ENCODE results near the gene TMC3. TPM values are rescaled to one million over a fixed set of nuclear protein-coding genes. Genes with fewer than 3 reads are reported as not detected.

TMC3 gene
- total RNA-seq, 1 donor from 2014 or later, result 0.13 TPM

GRCh38 chr15:81289910-81290309 lies 84.1 kb downstream of the TMC3 start:
- Mint-ChIP-seq H3K4me3 (no peak overlapping the region), H3K4me1 (peaks cover 2% of the 10 kb centered on the region), H3K27ac (no peak overlapping the region), H3K27me3 (ENCODE audit: insufficient read depth, low read depth) (peaks cover 9% of the 10 kb centered on the region), H3K36me3 (no peaks in the 10 kb centered on the region), H3K9me3 (no peaks in the 10 kb centered on the region)
- Histone ChIP-seq H3K4me3 (no peak overlapping the region), H3K4me1 (no peaks in the 10 kb centered on the region), H3K79me2 (ENCODE audit: low read depth) (no peaks in the 10 kb centered on the region), H4K20me1 (ENCODE audit: low read depth) (no peaks in the 10 kb centered on the region), H3K27me3 (no peaks in the 10 kb centered on the region), H3K36me3 (no peaks in the 10 kb centered on the region), H3K9ac (no peak overlapping the region), H3K9me3 (ENCODE audit: low read depth) (no peaks in the 10 kb centered on the region), H3F3A (ENCODE audit: low read depth) (no peaks in the 10 kb centered on the region), H3K27ac (no peak overlapping the region), H2AFZ (replicated peaks) (no peak overlapping the region), H3K4me2 (no peak overlapping the region)
- TF ChIP-seq EZH2 (IDR thresholded peaks at IDR 0.05) (no peak), CTCF (IDR thresholded peaks at IDR 0.05) (no peak), EZH2phosphoT487 (IDR thresholded peaks at IDR 0.05) (no peak)
- DNase-seq (ENCODE audit: low spot score), result no peak

DNA sequence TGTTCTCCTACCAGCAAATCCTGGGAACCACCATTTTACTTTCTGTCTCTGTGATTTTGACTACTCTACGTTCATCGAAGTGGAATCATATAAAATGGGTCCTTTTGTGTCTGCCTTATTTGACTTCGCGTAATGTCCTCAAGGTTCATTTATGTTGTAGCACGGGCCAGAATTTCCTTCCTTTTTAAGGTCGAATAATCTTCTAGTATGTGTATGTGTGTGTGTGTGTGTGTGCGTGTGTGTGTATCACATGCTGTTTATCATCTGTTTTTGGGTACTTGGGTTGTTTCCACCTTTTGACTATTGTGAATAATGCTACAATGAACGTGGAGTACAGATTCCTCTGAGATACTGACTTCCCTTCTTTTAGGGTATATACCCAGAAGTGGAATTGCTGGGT lies 85.4 kb downstream of the TMC3 start:
- H3F3A ChIP-seq (ENCODE audit: low read depth), result no peaks in the 10 kb centered on the region
- no peaks in the 10 kb centered on the region for H3K27me3 ChIP-seq
- no peaks in the 10 kb centered on the region for H4K20me1 ChIP-seq (ENCODE audit: low read depth)
- Mint-ChIP-seq H3K4me3 (no peak overlapping the region), H3K9me3 (no peaks in the 10 kb centered on the region), H3K4me1 (no peaks in the 10 kb centered on the region), H3K27ac (no peak overlapping the region), H3K36me3 (no peaks in the 10 kb centered on the region), H3K27me3 (ENCODE audit: insufficient read depth, low read depth) (peaks cover 4% of the 10 kb centered on the region)
- H3K27ac ChIP-seq, result no peak overlapping the region
- no peak overlapping the region for H3K4me2 ChIP-seq
- no peaks in the 10 kb centered on the region for H3K36me3 ChIP-seq
- no peaks in the 10 kb centered on the region for H3K9me3 ChIP-seq (ENCODE audit: low read depth)
- no peaks in the 10 kb centered on the region for H3K4me1 ChIP-seq
- H3K9ac ChIP-seq, result no peak overlapping the region
- no peak overlapping the region for H2AFZ ChIP-seq (replicated peaks)
- no peaks in the 10 kb centered on the region for H3K79me2 ChIP-seq (ENCODE audit: low read depth)
- no peak for DNase-seq (ENCODE audit: low spot score)
- no peak for TF ChIP-seq EZH2 (IDR thresholded peaks at IDR 0.05)
- no peak for TF ChIP-seq EZH2phosphoT487 (IDR thresholded peaks at IDR 0.05)
- no peak for TF ChIP-seq CTCF (IDR thresholded peaks at IDR 0.05)
- no peak overlapping the region for H3K4me3 ChIP-seq

- Histone ChIP-seq H3K9me3 (ENCODE audit: low read depth) (no peaks in the 10 kb centered on the region), H3K4me2 (no peak overlapping the region), H3K36me3 (no peaks in the 10 kb centered on the region), H4K20me1 (ENCODE audit: low read depth) (no peaks in the 10 kb centered on the region), H3F3A (ENCODE audit: low read depth) (no peaks in the 10 kb centered on the region), H2AFZ (replicated peaks) (no peak overlapping the region), H3K4me1 (no peaks in the 10 kb centered on the region), H3K79me2 (ENCODE audit: low read depth) (no peaks in the 10 kb centered on the region), H3K9ac (no peak overlapping the region), H3K27me3 (no peaks in the 10 kb centered on the region), H3K27ac (no peak overlapping the region), H3K4me3 (no peak overlapping the region)
- Mint-ChIP-seq H3K4me1 (no peaks in the 10 kb centered on the region), H3K36me3 (no peaks in the 10 kb centered on the region), H3K4me3 (no peak overlapping the region), H3K9me3 (no peaks in the 10 kb centered on the region), H3K27ac (no peak overlapping the region), H3K27me3 (ENCODE audit: insufficient read depth, low read depth) (peaks cover 4% of the 10 kb centered on the region)
- no peak for DNase-seq (ENCODE audit: low spot score)
- no peak for TF ChIP-seq EZH2phosphoT487 (IDR thresholded peaks at IDR 0.05)
- no peak for TF ChIP-seq EZH2 (IDR thresholded peaks at IDR 0.05)
- no peak for TF ChIP-seq CTCF (IDR thresholded peaks at IDR 0.05)
These were observed 86.0 kb downstream of the TMC3 start for GRCh38 chr15:81288040-81288439.

All from neural progenitor cell (in vitro differentiated cells).